Iris pigment epithelial cell (primary cell): ENCODE data around the gene APOLD1.
"Not testable (repeated sequence)": the region's sequence is repeated elsewhere in the genome, so short reads cannot be mapped to it uniquely, and the experiment has no call there.

Experiments used
- DNase-seq: peaks from one replicate; pipeline ENCODE4 v3.0.0-alpha.2; 2011; ENCODE audit warnings: low read depth

The APOLD1 gene

GRCh38 chr12:12807970-12808702, 22.7 kb downstream of the APOLD1 start:
- DNase-seq: peak; percentile 57

- DNase-seq: no peak
These were observed 25.1 kb downstream of the APOLD1 start for GRCh38 chr12:12810553-12811021.

- no peak for DNase-seq
These were observed 25.9 kb downstream of the APOLD1 start for GRCh38 chr12:12811343-12811742.

GRCh38 chr12:12812174-12812573, 26.7 kb downstream of the APOLD1 start:
- DNase-seq: no peak

GRCh38 chr12:12812618-12813119, 27.2 kb downstream of the APOLD1 start:
- DNase-seq: no peak

GRCh38 chr12:12813120-12814101, 28.0 kb downstream of the APOLD1 start, which contains the start of gene DDX47:
Gene DDX47 (plus strand): TSS chr12:12813346. CDS start chr12:12813368, 22 bp downstream.
- DNase-seq: peak; percentile 89

GRCh38 chr12:12817616-12818015, 32.2 kb downstream of the APOLD1 start:
- no peak for DNase-seq

- no peak for DNase-seq
These were observed 33.2 kb downstream of the APOLD1 start for GRCh38 chr12:12818701-12819100.

- no peak for DNase-seq
These were observed 33.8 kb downstream of the APOLD1 start for GRCh38 chr12:12819221-12819620.

- DNase-seq: peak; percentile 99
These were observed 34.4 kb downstream of the APOLD1 start for GRCh38 chr12:12819752-12820311.

GRCh38 chr12:12820376-12820775, 34.9 kb downstream of the APOLD1 start:
- DNase-seq: not testable (repeated sequence)

- no peak for DNase-seq
These were observed 36.5 kb downstream of the APOLD1 start for GRCh38 chr12:12821975-12822374.

- DNase-seq: peak; percentile 63
These were observed 37.4 kb downstream of the APOLD1 start for GRCh38 chr12:12822886-12823285.

GRCh38 chr12:12823300-12823699, 37.8 kb downstream of the APOLD1 start:
- peak; percentile 94 for DNase-seq

- DNase-seq: no peak
These were observed 38.4 kb downstream of the APOLD1 start for GRCh38 chr12:12823811-12824210.

- peak; percentile 80 for DNase-seq
These were observed 50.1 kb downstream of the APOLD1 start for GRCh38 chr12:12835378-12836146.

- DNase-seq: no peak
These were observed 51.1 kb downstream of the APOLD1 start for GRCh38 chr12:12836571-12836970.

- DNase-seq: peak; percentile 82
These were observed 51.8 kb downstream of the APOLD1 start for GRCh38 chr12:12837025-12837812.

GRCh38 chr12:12837813-12838153, 52.3 kb downstream of the APOLD1 start:
- no peak for DNase-seq

GRCh38 chr12:12839003-12839395, 53.5 kb downstream of the APOLD1 start:
- DNase-seq: no peak

GRCh38 chr12:12839439-12839838, 54.0 kb downstream of the APOLD1 start:
- not testable (repeated sequence) for DNase-seq
